Measurements from ENCODE around the gene WFIKKN1. TPM values are rescaled to one million over a fixed set of nuclear protein-coding genes. Genes with fewer than 3 reads are reported as not detected.
A peak's percentile ranks its signal among the peaks of the same experiment; 100 is the strongest.

WFIKKN1 gene
- total and polyA plus RNA-seq, 2 of the 4 experiments (the other 2 are of a cell fraction), result 0.10 TPM; not detected in 1

DNA sequence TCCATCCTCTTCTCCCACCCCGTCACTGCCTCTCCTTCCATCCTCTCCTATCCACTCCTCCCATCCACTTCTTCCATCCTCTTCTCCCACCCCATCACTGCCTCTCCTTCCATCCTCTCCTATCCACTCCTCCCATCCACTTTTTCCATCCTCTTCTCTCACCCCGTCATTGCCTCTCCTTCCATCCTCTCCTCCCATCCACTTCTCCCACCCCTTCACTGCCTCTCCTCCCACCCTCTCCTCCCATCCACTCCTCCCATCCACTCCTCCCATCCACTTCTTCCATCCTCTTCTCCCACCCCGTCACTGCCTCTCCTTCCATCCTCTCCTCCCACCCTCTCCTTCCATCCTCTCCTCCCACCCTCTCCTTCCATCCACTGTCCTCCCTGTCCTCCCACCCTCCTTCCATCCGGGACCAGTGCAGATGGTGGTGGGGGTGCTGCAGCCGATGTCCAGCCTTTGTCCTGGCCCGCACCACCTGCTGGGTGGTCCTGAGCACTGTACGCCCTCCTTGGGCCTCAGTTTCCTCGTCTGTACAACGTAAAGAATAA, 1.1 kb downstream of the WFIKKN1 start:
- intact Hi-C loops (cut with micrococcal nuclease), result no loop called here
- ATAC-seq (ENCODE audit: low read depth), result no peak

More for the DNA sequence above, 1.1 kb downstream of the WFIKKN1 start:
- peaks cover 0 to 24% of the 10 kb centered on the region in 2 experiments; a peak in 2 of 4 replicates for H3K79me1 ChIP-seq (ENCODE audit: low read depth in 1 of 2, low read length in 2 of 2)
- H4K5ac ChIP-seq (ENCODE audit: low read depth, low read length), result no peak overlapping the region
- 41% methylated on average over 2 of the region's 9 CpGs; no CpG with 5 or more reads in 1 of the 2 experiments for WGBS, 2 experiments (ENCODE audit: extremely low coverage in 2 of 2, insufficient read length in 1 of 2)
- H3K23ac ChIP-seq (ENCODE audit: low read depth, low read length), result no peak overlapping the region
- TF ChIP-seq MAZ (IDR thresholded peaks at IDR 0.05; ENCODE audit: borderline replicate concordance, low read depth, low read length) (no peak), BHLHE40 (IDR thresholded peaks at IDR 0.05; ENCODE audit: low read depth, low read length) (no peak), POLR2A (IDR thresholded peaks at IDR 0.05; ENCODE audit: low read depth, low read length) (no peak), NFE2L2 (IDR thresholded peaks at IDR 0.05; ENCODE audit: low read depth, low read length) (no peak), USF2 (IDR thresholded peaks at IDR 0.05; ENCODE audit: low read depth, low read length) (no peak), MXI1 (IDR thresholded peaks at IDR 0.05; ENCODE audit: borderline replicate concordance, low read depth, low read length) (no peak), RAD21 (IDR thresholded peaks at IDR 0.05; ENCODE audit: low read length) (no peak), ELK1 (IDR thresholded peaks at IDR 0.05; ENCODE audit: borderline replicate concordance, low read depth, low read length) (no peak), CTCF (conservative IDR thresholded peaks at IDR 0.05; ENCODE audit: low read depth, low read length) (no peak)
- no peak overlapping the region for H3K18ac ChIP-seq (ENCODE audit: low read depth, low read length)
- no peak overlapping the region for H3K14ac ChIP-seq (replicated peaks; ENCODE audit: low read depth, low read length)
- no peak overlapping the region for H3K4me3 ChIP-seq (ENCODE audit: insufficient read depth, low read depth, low read length)
- peaks cover 12% of the 10 kb centered on the region; the same call in 1 of the 2 replicates for H3K36me3 ChIP-seq (ENCODE audit: control insufficient read depth, insufficient read depth, low read length)
- H3K27ac ChIP-seq (ENCODE audit: insufficient read depth, low read length), result no peak overlapping the region
- H2BK5ac ChIP-seq (ENCODE audit: low read depth, low read length, poor library complexity, severe bottlenecking), result no peak overlapping the region
- no peaks in the 10 kb centered on the region for H3K9me1 ChIP-seq (ENCODE audit: insufficient read depth, low read length)
- H3K4me2 ChIP-seq (ENCODE audit: low read depth, low read length), result no peak overlapping the region
- no peak overlapping the region for H4K91ac ChIP-seq (ENCODE audit: insufficient read depth, low read depth, low read length)
- no peak overlapping the region for H3K9ac ChIP-seq (ENCODE audit: low read depth, low read length)
- no TSS peak for BruUV-seq (replicated peaks)
- H3K27me3 ChIP-seq (ENCODE audit: control insufficient read depth, insufficient read depth, low read length), result no peaks in the 10 kb centered on the region
- ChIA-PET POLR2A (ENCODE audit: unreplicated experiment) (no interaction called here), CTCF (no interaction called here)
- no peak overlapping the region for H2AK5ac ChIP-seq (ENCODE audit: low read depth, low read length)
- in situ Hi-C loops (cut with MboI; ENCODE audit: low sequenced_read_pairs) (no loop called here), dilution Hi-C loops (cut with HindIII; ENCODE audit: low sequenced_read_pairs, unreplicated experiment) (no loop called here)
- H2BK15ac ChIP-seq (ENCODE audit: low read depth, low read length), result no peak overlapping the region
- no peak overlapping the region for H2BK20ac ChIP-seq (ENCODE audit: low read depth, low read length)
- peaks cover 8% of the 10 kb centered on the region for H4K20me1 ChIP-seq (ENCODE audit: insufficient read depth, low read length)
- H2BK120ac ChIP-seq (ENCODE audit: low read depth, low read length), result no peak overlapping the region
- H2AK9ac ChIP-seq (replicated peaks; ENCODE audit: low read depth, low read length, poor library complexity), result peak overlapping the region; percentile 55
- H2AFZ ChIP-seq (replicated peaks; ENCODE audit: low read length, poor library complexity), result no peak overlapping the region
- no peak for DNase-seq
- no peak overlapping the region for H3K56ac ChIP-seq (ENCODE audit: extremely low read depth, insufficient read depth, low read length)
- H3K4me1 ChIP-seq (ENCODE audit: control insufficient read depth, insufficient read depth, low read length), result peaks cover 27% of the 10 kb centered on the region
- H3K9me3 ChIP-seq (ENCODE audit: control insufficient read depth, insufficient read depth, low read length), result no peaks in the 10 kb centered on the region
- no peak overlapping the region for H3K4ac ChIP-seq (ENCODE audit: low read depth, low read length)
- no peak overlapping the region for H4K8ac ChIP-seq (ENCODE audit: low read depth in 2 of 2, low read length in 2 of 2)
